GM19467 (cell line): ENCODE results near the gene RUNX2.

Experiments used
- ATAC-seq: cut with Tn5 transposase; IDR thresholded peaks from one replicate; pipeline ENCODE4 v1.9.1; 2021; ENCODE audit warnings: mild to moderate bottlenecking, moderate library complexity; ENCODE audit not compliant: unreplicated experiment

Gene RUNX2

DNA sequence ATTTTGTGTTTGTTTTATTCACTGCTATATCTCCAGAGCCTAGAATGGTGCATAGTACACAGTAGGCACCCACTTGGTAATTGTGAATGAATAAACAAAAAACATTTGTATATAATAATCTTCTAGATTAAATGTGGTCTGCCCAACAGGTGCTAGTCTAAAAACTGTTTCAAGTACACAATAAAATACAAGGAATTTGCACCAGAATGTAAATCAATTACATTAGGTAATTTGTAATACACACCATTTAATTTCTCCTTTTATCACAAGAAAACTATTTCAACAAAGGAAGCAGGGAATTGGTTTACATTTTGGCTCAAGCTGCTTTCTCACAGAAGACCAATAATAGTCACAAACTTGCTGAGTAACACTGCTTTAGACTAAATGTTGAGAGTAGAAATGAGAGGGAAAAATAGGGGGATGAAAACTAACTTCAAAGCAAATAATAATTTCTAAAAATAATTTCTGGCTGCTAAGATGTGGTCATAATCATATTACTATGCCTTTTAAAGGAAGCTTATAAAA, 22.1 kb downstream of the RUNX2 start:
- no peak for ATAC-seq

DNA sequence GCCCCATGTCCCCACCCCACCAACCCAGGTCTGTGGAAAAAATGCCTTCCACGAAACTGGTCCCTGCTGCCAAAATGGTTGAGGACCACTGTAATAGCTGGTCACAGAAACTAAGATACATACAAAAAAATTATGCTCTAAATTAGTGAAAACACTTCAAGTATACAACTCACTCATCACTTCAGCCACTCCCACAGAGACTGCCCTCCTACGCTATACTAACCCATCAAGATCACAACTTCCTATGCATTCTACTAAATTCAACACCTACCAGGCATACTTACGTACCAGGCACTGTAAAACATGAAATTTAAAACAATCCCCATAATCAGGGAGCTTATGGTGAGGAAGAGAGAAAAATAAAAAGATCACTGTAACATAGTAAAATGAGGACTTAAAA, 22.9 kb downstream of the RUNX2 start:
- no peak for ATAC-seq

DNA sequence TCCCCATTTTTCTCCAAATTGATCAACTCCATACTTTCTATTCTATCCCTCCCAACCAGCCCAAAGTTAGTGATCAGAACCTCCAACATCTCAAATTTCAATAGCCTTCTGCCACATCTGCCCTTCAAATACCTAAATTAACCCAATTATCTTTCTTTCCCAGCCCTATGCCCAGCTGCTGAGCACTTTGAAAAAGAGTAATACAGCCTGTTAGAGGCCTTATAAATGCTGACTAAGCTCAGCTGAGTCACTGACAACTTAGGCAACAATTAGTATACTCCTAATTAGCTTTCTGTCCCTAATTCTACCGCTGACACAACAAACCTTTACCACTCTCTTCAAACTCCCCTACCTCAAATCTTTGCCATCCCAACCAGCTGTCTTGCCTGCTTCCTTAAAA, 23.5 kb downstream of the RUNX2 start:
- ATAC-seq = no peak

- ATAC-seq = no peak
These were observed 25.5 kb downstream of the RUNX2 start for GRCh38 chr6:45353654-45354053.

DNA sequence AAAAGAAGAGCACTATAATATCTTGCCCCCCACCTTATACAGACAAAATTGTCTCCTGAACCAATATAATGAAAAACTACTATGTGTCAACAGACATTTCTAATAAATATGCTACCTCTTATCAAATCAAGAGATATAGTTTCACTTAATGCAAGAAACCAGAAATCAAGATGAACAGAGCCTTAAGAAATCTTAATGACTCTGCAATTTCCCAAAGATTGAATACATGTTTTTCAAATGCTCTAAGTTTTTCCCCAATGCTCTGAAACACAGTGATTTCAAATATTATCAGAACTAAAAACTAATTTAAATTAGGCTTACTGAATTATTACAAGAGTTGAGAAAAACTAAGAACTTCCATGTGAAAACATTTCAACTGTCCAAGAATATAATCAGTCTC, 36.3 kb downstream of the RUNX2 start:
- ATAC-seq = no peak

GRCh38 chr6:45365036-45365435, 36.9 kb downstream of the RUNX2 start:
- ATAC-seq = no peak

DNA sequence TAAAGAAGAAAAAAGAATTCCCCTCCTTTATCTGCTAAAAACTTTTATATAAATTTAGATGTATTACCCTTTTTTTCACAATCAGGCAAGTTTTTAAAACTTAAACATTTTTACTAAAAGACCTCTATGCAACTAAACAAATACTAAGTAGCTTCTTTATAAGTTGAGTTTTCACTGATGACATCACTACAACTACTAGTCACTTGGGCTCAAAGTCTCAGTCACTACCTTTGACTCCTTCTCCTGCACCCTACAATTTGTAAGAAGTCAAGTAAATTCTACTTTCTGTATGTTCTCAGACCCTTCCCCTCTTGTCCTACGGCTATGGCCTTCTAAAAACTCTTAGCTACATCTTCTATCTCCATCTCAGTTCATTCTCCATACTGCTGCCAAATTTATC, 38.4 kb downstream of the RUNX2 start:
- ATAC-seq = no peak

- ATAC-seq = no peak
These were observed 39.9 kb downstream of the RUNX2 start for GRCh38 chr6:45367999-45368398.

DNA sequence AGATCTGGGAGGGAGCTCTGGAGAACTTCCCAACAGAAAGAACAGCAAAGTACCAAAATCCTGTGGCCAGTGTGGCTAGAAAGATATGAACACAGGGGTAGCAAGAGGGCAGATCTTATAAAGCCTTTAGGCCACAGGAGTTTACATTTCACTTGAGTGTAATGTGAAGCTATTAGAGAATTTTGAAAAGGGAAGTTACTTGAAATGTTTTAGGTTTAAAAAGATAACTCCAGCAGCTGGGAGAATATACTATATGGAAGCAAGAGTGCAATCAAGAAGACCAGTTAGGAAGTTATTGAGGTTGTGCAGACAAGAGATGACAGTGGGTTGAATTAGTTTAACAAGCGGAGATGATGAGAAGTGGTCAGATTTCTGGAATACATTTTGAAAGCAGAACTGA, 41.7 kb downstream of the RUNX2 start:
- ATAC-seq = no peak

DNA sequence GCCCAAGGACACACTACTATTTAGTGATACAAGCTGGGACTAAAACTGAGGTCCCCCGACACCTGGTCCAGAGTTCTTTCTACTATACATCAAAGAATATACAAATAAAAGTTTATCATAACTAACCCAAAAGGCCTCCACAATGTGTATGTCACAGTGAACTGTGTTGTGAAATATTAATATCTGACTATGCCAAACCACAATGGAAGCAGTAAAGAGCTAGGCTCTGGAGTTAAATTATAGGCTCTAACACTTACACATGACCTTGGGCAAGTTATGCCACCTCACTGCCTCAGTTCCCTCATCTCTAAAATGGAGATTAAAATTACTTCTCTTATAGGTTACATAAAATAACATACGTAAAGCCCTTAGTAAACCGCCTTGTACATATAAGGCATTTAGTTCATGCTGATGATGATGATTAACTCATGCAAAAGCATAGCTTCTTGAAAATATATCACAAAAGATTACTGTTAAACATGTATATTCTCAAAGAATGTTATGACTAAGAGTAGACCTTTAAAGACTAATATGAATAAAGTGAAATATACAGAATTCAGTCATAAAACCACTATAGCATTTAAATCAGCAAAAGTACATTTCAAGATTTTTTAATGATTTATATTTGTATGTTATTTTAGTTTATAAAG, 43.9 kb downstream of the RUNX2 start:
- ATAC-seq = no peak

DNA sequence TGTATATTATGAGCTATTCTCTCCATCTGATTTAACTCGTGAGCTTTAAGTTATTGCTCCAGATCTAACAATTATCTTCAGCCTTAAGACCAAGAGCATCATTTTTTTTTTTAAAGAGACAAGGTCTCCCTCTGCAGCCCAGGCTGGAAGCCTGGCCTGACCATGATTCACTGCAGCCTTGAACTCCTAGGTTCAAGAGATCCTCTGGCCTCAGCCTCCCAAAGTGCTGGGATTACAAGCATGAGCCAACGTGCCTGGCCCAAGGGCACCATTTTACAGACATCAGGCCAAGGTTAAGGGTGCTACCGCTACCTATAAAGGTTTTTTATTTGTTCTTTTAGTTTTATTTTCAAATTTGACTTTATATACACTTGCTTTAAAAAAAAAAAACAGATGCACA, 47.3 kb downstream of the RUNX2 start:
- ATAC-seq = no peak

DNA sequence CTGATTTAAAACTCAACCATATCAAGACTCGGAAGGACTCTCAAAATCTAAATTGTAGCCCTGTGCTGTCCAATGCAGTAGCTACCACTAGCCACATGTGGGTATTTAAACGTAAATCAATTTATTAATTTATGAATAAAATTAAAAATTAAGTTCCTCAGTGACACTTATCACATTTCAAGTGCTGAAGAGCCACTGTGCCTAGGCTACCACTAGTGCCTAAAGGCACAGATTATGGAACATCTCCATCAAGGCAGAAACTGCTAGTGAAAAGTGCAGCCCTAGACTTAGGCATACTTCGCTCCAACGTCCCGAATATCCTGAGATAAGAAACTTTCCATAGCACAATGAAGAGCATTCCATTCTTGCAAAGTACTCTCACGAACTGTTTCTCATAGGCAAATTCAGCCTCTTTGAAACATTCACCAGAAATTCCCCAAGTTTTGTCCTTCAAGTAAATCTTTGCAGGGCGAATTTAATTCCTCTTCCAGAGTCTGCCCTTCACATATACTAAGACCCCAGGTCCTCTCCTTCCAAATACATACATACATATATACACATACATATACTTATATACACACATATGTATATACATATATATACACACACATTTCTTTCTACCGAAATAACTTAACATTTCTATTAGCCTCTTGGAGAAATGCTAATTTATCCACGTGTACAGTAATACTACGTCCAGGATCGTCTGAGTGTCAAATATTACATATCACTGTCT, 48.3 kb downstream of the RUNX2 start:
- no peak for ATAC-seq

DNA sequence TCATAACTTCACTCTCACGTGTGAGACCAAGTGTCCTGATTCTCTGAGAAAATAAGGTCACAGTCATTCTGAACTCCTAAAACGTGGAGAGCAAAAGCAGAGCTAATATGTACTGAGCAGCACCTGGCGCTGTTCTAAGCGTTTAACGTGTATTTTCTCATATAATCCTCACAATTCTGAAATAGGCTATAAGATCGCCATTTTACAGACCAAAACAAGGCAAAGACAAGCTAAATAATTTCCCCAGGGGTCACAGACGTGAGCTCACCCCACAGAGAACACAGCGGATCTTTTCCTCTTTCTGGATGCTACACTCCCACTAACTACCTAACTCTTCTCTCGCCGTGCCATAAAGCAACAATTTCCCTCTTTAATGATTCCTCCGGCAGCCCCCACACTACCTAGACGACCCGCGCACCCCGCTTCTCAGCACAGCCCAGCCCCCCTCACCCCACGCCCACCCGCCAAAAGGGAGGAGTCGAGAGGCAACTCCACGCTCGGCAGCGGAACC, 49.0 kb downstream of the RUNX2 start:
- no peak for ATAC-seq

DNA sequence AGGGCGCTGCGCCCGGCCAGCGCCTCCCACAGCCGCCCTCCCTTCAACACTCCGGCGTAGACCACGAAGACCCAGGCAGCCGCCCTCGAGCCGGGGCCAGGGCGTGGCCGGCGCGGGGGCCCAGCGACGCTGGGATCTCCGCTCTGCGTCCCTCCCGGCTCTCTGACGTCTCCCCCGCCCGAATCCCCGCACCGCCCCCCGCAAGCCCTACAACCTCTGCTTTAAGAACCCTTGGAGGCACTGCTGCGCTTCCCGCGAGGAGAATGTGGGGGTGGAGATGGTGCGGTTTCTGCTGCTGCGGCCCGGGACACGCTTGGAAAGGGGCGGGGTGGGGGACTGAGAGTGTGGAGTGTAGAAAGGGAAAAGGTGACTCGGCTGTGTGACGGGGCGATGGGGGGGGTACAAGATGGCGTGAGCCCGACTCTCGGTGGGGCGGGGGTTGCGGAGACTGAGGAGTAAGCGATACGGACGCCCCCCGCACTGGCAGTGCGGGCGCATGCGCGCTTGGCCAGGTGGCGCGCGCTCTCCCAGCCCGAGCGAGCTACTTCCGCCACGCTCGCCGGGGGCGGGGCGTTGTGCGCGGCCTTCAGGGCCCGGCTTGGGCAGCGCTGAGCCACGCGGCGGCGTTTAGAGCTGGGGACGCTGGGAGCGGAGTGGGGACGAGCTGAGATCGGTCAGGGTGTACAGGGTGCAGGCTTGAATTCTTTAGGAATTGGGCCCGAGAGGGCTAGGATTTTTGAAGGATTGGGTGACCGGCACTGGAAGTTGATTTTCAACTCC, 49.6 kb downstream of the RUNX2 start, which contains the start of gene SUPT3H:
Gene SUPT3H (minus strand): TSS at position 381 of the 780 bp plus-strand sequence.
- peak; percentile 96 for ATAC-seq

GRCh38 chr6:45378334-45378926, 50.3 kb downstream of the RUNX2 start:
- peak; percentile 29 for ATAC-seq

DNA sequence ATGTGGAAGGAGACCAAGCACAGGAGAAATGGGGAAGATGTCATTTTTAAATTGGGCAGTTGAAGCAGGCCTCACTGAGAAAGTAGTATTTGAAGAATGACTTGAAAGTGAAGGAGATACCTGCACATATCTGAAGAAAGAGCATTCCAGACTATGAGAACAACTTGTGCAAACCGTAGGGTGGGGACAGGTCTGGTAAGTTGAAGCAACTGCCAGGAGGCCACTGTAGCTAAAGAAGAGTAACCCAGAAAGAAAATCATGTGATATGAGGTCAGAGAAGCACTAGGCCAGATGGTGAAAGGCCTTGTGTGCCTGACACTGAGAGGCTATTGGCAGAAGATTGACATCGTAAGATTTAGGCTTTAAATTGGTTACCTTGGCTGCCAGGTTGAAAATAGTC, 54.3 kb downstream of the RUNX2 start:
- no peak for ATAC-seq

DNA sequence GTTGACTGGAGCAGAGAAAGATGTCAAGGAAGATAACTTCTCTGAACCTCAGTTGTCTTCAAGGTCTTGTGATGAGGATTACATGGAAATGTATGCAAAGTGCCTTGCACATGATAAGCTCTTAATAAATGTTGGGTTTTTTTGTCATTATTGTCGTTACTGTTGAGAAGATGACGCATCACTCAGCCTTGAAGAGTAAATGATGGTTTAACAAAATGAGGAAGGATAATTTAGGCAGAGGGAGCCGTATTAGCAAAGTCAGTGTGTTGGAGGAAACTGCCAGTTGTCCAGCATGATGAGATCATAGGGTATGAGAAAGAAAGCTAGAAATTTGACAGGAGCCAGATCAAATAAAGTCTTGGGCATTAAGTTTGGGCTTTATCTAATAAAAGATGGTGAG, 58.4 kb downstream of the RUNX2 start:
- ATAC-seq = no peak

DNA sequence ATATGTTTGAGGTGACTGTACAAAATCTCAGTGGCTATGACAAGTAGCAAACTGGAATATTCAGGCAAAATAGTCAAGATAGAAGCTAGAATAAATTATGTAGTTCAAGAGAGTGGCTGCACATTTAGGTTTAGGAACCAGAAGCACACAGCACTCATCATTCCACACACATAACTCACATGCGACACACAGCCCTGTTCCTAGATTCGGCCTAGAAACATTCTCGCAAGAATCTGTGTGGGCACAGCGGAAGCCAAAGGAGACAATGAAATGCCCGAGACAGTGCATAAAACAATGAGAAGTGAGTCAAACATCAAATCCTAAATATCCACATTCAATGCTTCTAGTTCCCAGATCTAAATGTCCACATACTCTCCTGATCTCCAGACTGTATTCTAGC, 59.1 kb downstream of the RUNX2 start:
- ATAC-seq = no peak

DNA sequence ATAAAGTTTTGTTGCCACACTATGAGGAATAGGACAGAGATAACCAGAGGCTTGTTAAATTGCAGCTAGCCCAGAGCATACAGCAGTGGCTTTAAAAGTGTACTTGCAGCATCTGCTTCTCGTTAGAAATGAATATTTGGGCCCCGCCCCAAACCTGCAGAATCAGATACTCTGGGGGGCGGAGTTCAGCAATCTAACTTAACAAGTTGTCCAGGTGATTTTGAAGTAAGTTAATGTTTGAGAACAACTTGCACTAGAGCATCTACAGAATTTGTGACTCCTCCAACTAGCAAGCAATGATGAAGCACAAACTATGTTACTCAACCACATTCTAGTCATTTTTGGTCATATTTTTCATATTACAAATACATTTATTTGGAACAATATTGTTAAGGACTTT, 60.2 kb downstream of the RUNX2 start:
- ATAC-seq = no peak

GRCh38 chr6:45394586-45395095, 66.5 kb downstream of the RUNX2 start:
- ATAC-seq = no peak
